GM12878 (cell line): ENCODE measurements around the gene MRGPRF. TPM values are rescaled to one million over a fixed set of nuclear protein-coding genes. Genes with fewer than 3 reads are reported as not detected.

Experiments used
- ATAC-seq: fragments of 200-7000 bp; cut with Tn5 transposase; 3 replicates; pipeline ENCODE4 v1.9.1; 2020; ENCODE audit warnings: mild to moderate bottlenecking, moderate library complexity
- BruUV-seq: library from RNA; stranded (reverse); fragments of 400-500 nt; replicated peaks from 2 replicates; lab custom pipeline; 2021; lab: Mats Ljungman, UMichigan
- CTCF ChIA-PET: fragments of 300-600 bp; sonication (Branson Sonifier 250); formaldehyde crosslinking; extraction: SDS; loops from one replicate; lab custom pipeline; 2021; ENCODE audit warnings: inconsistent platforms; lab: Yijun Ruan, JAX
- POLR2A ChIA-PET: fragments of 350-600 bp; formaldehyde crosslinking; extraction: SDS; loops from one replicate; lab custom pipeline; 2021; ENCODE audit warnings: inconsistent platforms; lab: Charles Lee
- RAD21 ChIA-PET: fragments of 300-600 bp; sonication (Branson Sonifier 250); formaldehyde crosslinking; loops from one replicate; lab custom pipeline; 2023; ENCODE audit warnings: antibody characterized with exemption; ENCODE audit not compliant: unreplicated experiment; lab: Charles Lee
- SMC1A ChIA-PET: fragments of 300-600 bp; sonication (Branson Sonifier 250); formaldehyde crosslinking; loops from one replicate; lab custom pipeline; 2023; ENCODE audit not compliant: unreplicated experiment, uncharacterized antibody; lab: Charles Lee
- DNase-seq: peaks from one replicate; pipeline ENCODE4 v3.0.0-alpha.2; 2011; ENCODE audit warnings: low read depth, low spot score
- FAIRE-seq: peaks from 3 replicates; lab custom pipeline; 2011; peaks lifted over from hg19 to GRCh38; lab: Jason Lieb, UNC
- H2AFZ ChIP-seq: 2 replicates; pipeline ENCODE4 v1.6.0; 2011; ENCODE audit warnings: low read depth, low read length, control low read depth; ENCODE audit not compliant: control insufficient read depth
- H3K27ac ChIP-seq: 2 replicates; pipeline ENCODE4 v1.5.1; 2011; ENCODE audit warnings: control low read depth; ENCODE audit not compliant: control insufficient read depth, insufficient read depth
- H3K27me3 ChIP-seq, 2 experiments: replicated peaks in 1 of 2; 2 replicates each; pipeline versions ENCODE4 v1.6.0 to v1.6.1; 2011; ENCODE audit warnings: low read length in 1 of 2; ENCODE audit not compliant: control insufficient read depth in 2 of 2, insufficient read depth in 2 of 2
- H3K36me3 ChIP-seq, 2 experiments: 2 replicates each; pipeline ENCODE4 v1.5.1; 2011; ENCODE audit warnings: low read length in 1 of 2; ENCODE audit not compliant: control insufficient read depth in 2 of 2, insufficient read depth in 2 of 2
- H3K4me1 ChIP-seq: 2 replicates; pipeline ENCODE4 v1.6.1; 2011; ENCODE audit warnings: mild to moderate bottlenecking, low read length, moderate library complexity, mixed read lengths; ENCODE audit not compliant: control insufficient read depth, insufficient read depth
- H3K4me2 ChIP-seq: 2 replicates; pipeline ENCODE4 v1.6.0; 2011; ENCODE audit warnings: control low read depth; ENCODE audit not compliant: control insufficient read depth, insufficient read depth
- H3K4me3 ChIP-seq: fragments of 200-600 bp; sonication (generic); 2 replicates; pipeline ENCODE4 v1.5.1; 2016
- H3K79me2 ChIP-seq: 2 replicates; pipeline ENCODE4 v1.6.0; 2011; ENCODE audit warnings: low read length; ENCODE audit not compliant: control insufficient read depth, insufficient read depth
- H3K9ac ChIP-seq: 2 replicates; pipeline ENCODE4 v1.8.0; 2011; ENCODE audit warnings: low read length, control low read depth, mixed read lengths; ENCODE audit not compliant: control insufficient read depth, insufficient read depth
- H3K9me3 ChIP-seq: replicated peaks from 3 replicates; pipeline ENCODE4 v1.5.1; 2011; ENCODE audit warnings: mild to moderate bottlenecking, low read length; ENCODE audit not compliant: control insufficient read depth, insufficient read depth
- H4K20me1 ChIP-seq: 2 replicates; pipeline ENCODE4 v1.6.0; 2011; ENCODE audit not compliant: control insufficient read depth, insufficient read depth
- BHLHE40 ChIP-seq, 2 experiments: fragments of 450-650 bp in 1 of 2; IDR thresholded peaks; 2 replicates each; pipeline ENCODE4 v1.6.1; 2011 to 2017; ENCODE audit warnings: low read depth in 2 of 2, borderline replicate concordance in 1 of 2, improper control_type of control experiment in 1 of 2, low read length in 1 of 2, mild to moderate bottlenecking in 1 of 2
- HDGF ChIP-seq: fragments of 450-650 bp; IDR thresholded peaks from 2 replicates; pipeline ENCODE4 v1.6.1; 2016; ENCODE audit warnings: antibody characterized with exemption
- IKZF1 ChIP-seq: fragments of 450-650 bp; conservative IDR thresholded peaks from 2 replicates; pipeline ENCODE4 v1.6.1; 2017; ENCODE audit warnings: antibody characterized with exemption, mild to moderate bottlenecking
- JUNB ChIP-seq: IDR thresholded peaks from 2 replicates; pipeline ENCODE4 v1.6.1; 2016; ENCODE audit warnings: antibody characterized with exemption, mild to moderate bottlenecking
- JUND ChIP-seq: IDR thresholded peaks from 2 replicates; pipeline ENCODE4 v1.6.1; 2012; ENCODE audit warnings: low read depth, mild to moderate bottlenecking, low read length, improper control_type of control experiment, moderate library complexity
- NFIC ChIP-seq: IDR thresholded peaks from 2 replicates; pipeline ENCODE4 v1.6.1; 2012; ENCODE audit warnings: low read depth, mild to moderate bottlenecking, inconsistent platforms, low read length, moderate library complexity
- SUZ12 ChIP-seq: fragments of 200-600 bp; sonication (generic); IDR thresholded peaks from one replicate; pipeline ENCODE4 v1.6.1; 2018; ENCODE audit warnings: antibody characterized with exemption, mild to moderate bottlenecking; ENCODE audit not compliant: unreplicated experiment
- TCF7 ChIP-seq: IDR thresholded peaks from 2 replicates; pipeline ENCODE4 v1.6.1; 2014; ENCODE audit warnings: antibody characterized with exemption, borderline replicate concordance
- ZZZ3 ChIP-seq: IDR thresholded peaks from 2 replicates; pipeline ENCODE4 v1.6.1; 2011; ENCODE audit warnings: low read depth; ENCODE audit not compliant: control insufficient read depth, insufficient read length
- WGBS: methylation state at CpG from one replicate; pipeline ENCODE4 v1.1.6; 2016; ENCODE audit warnings: low lambda C conversion rate; ENCODE audit not compliant: insufficient replicate concordance, insufficient coverage; ENCODE audit errors: missing lambda C conversion rate; 5-methylcytosine and 5-hydroxymethylcytosine counted together
- in situ Hi-C: fragments of 300-500 bp; cut with MboI; formaldehyde crosslinking; loops from 9 replicates; pipeline ENCODE4 v1.14.3; 2018; ENCODE audit warnings: mixed read lengths
- intact Hi-C: fragments of 100-400 bp; cut with micrococcal nuclease; formaldehyde crosslinking; loops from one replicate; pipeline ENCODE4 v1.14.2; 2022; ENCODE audit not compliant: unreplicated experiment
- polyA plus RNA-seq, 11 experiments: library from polyadenylated mRNA; depleted of rRNA in 4 of 11; unstranded in 6 of 11; stranded (reverse) in 5 of 11; fragments of >200 nt; fragmentation: Nextera tagmentation in 4 of 11; fragmentation: Illumina TruSeq in 1 of 11; extraction: Ambion mirVana in 4 of 11; extraction: Trizol in 1 of 11; gene quantifications; 1 replicate in 1 of 11; 2 replicates in 10 of 11; pipeline versions ENCODE4 v1.2.1 to v1.2.3, GENCODE V29; 2011 to 2016; ENCODE audit warnings: inconsistent platforms in 2 of 11, missing spikeins in 2 of 11, low read depth in 1 of 11
- total RNA-seq, 4 experiments: library from RNA; depleted of rRNA in 3 of 4; stranded (reverse); fragments of >200 nt in 3 of 4; fragmentation: Illumina TruSeq in 1 of 4; extraction: Trizol in 1 of 4; gene quantifications; 2 replicates each; pipeline versions ENCODE4 v1.2.1 to v1.2.3, GENCODE V29; 2013 to 2021
- TF ChIP-seq, protein P1 (sequence below): fragments of 450-650 bp; IDR thresholded peaks from 2 replicates; pipeline ENCODE4 v1.6.1; 2016; ENCODE audit warnings: mild to moderate bottlenecking
- TF ChIP-seq, protein P2 (sequence below): fragments of 450-650 bp; formaldehyde crosslinking; IDR thresholded peaks from 2 replicates; pipeline ENCODE4 v1.5.0; 2022; ENCODE audit warnings: mild to moderate bottlenecking, missing genetic modification characterization
- TF ChIP-seq, protein P3 (sequence below): IDR thresholded peaks from 2 replicates; pipeline ENCODE4 v1.6.1; 2012; ENCODE audit warnings: improper control_type of control experiment, low read depth, low read length; ENCODE audit not compliant: insufficient replicate concordance

MRGPRF gene
- total and polyA plus RNA-seq, 10 of the 15 experiments (the other 5 are each of a cell fraction or from before 2014, with no cell fraction given), result not detected

DNA sequence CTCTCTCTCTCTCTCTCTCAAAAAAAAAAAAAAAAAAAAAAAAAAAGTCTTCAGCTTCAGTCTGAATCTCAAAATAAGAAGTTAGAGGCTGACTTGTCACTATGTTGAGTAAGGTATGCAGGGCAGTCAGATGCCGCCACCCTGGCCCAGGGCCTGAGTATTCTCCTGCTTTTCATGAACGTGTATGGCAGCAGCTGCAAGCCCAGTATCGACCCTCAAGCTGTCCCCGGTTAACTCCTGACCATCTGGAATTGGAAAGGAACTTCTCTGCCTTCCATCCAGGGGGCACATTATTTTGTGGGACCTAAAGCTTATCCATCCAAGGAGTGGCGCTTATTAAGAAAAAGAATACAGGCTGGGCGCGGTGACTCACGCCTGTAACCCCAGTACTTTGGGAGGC, 43.7 kb downstream of the MRGPRF start:
- ATAC-seq, result no peak
- H3K27me3 ChIP-seq, result no peaks in the 10 kb centered on the region; a peak in 1 of 4 replicates
- ChIA-PET RAD21 (no interaction called here), CTCF (no interaction called here), SMC1A (interaction anchor here (0.9 kb wide), 1 partner anchor 72 kb away, joined by 4 read pairs; no protein-coding TSS in a partner anchor), POLR2A (interaction anchor here (0.6 kb wide), 1 partner anchor 261 kb away, joined by 5 read pairs; no protein-coding TSS in a partner anchor)
- 71% methylated on average over 8 of the region's 8 CpGs for WGBS
- FAIRE-seq, result no peak
- H2AFZ ChIP-seq, result no peak overlapping the region
- TF ChIP-seq, protein P1, sequence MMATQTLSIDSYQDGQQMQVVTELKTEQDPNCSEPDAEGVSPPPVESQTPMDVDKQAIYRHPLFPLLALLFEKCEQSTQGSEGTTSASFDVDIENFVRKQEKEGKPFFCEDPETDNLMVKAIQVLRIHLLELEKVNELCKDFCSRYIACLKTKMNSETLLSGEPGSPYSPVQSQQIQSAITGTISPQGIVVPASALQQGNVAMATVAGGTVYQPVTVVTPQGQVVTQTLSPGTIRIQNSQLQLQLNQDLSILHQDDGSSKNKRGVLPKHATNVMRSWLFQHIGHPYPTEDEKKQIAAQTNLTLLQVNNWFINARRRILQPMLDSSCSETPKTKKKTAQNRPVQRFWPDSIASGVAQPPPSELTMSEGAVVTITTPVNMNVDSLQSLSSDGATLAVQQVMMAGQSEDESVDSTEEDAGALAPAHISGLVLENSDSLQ, result no peak
- TF ChIP-seq SUZ12, result no peak
- TF ChIP-seq NFIC, result no peak
- TF ChIP-seq JUND, result no peak
- TF ChIP-seq BHLHE40 (IDR thresholded peaks at IDR 0.05; ENCODE audit: borderline replicate concordance in 1 of 2, low read depth in 2 of 2, low read length in 1 of 2), result no peak
- no peak for TF ChIP-seq ZZZ3
- TF ChIP-seq, protein P2, sequence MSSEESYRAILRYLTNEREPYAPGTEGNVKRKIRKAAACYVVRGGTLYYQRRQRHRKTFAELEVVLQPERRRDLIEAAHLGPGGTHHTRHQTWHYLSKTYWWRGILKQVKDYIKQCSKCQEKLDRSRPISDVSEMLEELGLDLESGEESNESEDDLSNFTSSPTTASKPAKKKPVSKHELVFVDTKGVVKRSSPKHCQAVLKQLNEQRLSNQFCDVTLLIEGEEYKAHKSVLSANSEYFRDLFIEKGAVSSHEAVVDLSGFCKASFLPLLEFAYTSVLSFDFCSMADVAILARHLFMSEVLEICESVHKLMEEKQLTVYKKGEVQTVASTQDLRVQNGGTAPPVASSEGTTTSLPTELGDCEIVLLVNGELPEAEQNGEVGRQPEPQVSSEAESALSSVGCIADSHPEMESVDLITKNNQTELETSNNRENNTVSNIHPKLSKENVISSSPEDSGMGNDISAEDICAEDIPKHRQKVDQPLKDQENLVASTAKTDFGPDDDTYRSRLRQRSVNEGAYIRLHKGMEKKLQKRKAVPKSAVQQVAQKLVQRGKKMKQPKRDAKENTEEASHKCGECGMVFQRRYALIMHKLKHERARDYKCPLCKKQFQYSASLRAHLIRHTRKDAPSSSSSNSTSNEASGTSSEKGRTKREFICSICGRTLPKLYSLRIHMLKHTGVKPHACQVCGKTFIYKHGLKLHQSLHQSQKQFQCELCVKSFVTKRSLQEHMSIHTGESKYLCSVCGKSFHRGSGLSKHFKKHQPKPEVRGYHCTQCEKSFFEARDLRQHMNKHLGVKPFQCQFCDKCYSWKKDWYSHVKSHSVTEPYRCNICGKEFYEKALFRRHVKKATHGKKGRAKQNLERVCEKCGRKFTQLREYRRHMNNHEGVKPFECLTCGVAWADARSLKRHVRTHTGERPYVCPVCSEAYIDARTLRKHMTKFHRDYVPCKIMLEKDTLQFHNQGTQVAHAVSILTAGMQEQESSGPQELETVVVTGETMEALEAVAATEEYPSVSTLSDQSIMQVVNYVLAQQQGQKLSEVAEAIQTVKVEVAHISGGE (CRISPR knock-in tag), result no peak
- no peak for TF ChIP-seq IKZF1
- TF ChIP-seq, protein P3, sequence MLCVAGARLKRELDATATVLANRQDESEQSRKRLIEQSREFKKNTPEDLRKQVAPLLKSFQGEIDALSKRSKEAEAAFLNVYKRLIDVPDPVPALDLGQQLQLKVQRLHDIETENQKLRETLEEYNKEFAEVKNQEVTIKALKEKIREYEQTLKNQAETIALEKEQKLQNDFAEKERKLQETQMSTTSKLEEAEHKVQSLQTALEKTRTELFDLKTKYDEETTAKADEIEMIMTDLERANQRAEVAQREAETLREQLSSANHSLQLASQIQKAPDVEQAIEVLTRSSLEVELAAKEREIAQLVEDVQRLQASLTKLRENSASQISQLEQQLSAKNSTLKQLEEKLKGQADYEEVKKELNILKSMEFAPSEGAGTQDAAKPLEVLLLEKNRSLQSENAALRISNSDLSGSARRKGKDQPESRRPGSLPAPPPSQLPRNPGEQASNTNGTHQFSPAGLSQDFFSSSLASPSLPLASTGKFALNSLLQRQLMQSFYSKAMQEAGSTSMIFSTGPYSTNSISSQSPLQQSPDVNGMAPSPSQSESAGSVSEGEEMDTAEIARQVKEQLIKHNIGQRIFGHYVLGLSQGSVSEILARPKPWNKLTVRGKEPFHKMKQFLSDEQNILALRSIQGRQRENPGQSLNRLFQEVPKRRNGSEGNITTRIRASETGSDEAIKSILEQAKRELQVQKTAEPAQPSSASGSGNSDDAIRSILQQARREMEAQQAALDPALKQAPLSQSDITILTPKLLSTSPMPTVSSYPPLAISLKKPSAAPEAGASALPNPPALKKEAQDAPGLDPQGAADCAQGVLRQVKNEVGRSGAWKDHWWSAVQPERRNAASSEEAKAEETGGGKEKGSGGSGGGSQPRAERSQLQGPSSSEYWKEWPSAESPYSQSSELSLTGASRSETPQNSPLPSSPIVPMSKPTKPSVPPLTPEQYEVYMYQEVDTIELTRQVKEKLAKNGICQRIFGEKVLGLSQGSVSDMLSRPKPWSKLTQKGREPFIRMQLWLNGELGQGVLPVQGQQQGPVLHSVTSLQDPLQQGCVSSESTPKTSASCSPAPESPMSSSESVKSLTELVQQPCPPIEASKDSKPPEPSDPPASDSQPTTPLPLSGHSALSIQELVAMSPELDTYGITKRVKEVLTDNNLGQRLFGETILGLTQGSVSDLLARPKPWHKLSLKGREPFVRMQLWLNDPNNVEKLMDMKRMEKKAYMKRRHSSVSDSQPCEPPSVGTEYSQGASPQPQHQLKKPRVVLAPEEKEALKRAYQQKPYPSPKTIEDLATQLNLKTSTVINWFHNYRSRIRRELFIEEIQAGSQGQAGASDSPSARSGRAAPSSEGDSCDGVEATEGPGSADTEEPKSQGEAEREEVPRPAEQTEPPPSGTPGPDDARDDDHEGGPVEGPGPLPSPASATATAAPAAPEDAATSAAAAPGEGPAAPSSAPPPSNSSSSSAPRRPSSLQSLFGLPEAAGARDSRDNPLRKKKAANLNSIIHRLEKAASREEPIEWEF, result no peak
- no peak for TF ChIP-seq TCF7
- TF ChIP-seq HDGF, result no peak
- no peak for TF ChIP-seq JUNB
- no peak for DNase-seq
- H3K36me3 ChIP-seq, result no peaks in the 10 kb centered on the region
- no peak overlapping the region for H3K4me3 ChIP-seq
- no peaks in the 10 kb centered on the region for H4K20me1 ChIP-seq
- no peaks in the 10 kb centered on the region for H3K4me1 ChIP-seq
- no peak overlapping the region for H3K27ac ChIP-seq
- H3K9ac ChIP-seq, result no peak overlapping the region
- intact Hi-C loops, result no loop called here
- H3K4me2 ChIP-seq, result no peak overlapping the region
- H3K9me3 ChIP-seq, result peaks cover 1% of the 10 kb centered on the region; the same call in 1 of the 3 replicates
- no TSS peak for BruUV-seq
- no peaks in the 10 kb centered on the region for H3K79me2 ChIP-seq
- in situ Hi-C loops, result no loop called here
